Upper lobe of left lung (tissue), 6 donors: ENCODE data around the gene RASSF5. TPM values are rescaled to one million over a fixed set of nuclear protein-coding genes. Genes with fewer than 3 reads are reported as not detected.
"Not testable (repeated sequence)": the region's sequence is repeated elsewhere in the genome, so short reads cannot be mapped to it uniquely, and the experiment has no call there.

ENCODE experiments used
- ATAC-seq, 2 donors: fragments of 200-7000 bp; cut with Tn5 transposase; one replicate each; pipeline ENCODE4 v1.9.1; 2022; ENCODE audit warnings: mild to moderate bottlenecking in 2 of 2, moderate library complexity in 2 of 2; ENCODE audit not compliant: low FRiP score in 2 of 2
- DNase-seq, 2 donors: peaks; one replicate each; pipeline ENCODE4 v3.0.0-alpha.2; 2019 to 2020
- H3K27ac ChIP-seq, 4 donors: fragments of 200-600 bp; sonication (generic); one replicate each; pipeline ENCODE4 v1.5.1; 2016 to 2019
- H3K27me3 ChIP-seq, 4 donors: fragments of 200-600 bp; sonication (generic); one replicate each; pipeline ENCODE4 v1.5.1; 2017 to 2019
- H3K36me3 ChIP-seq, 4 donors: fragments of 200-600 bp; sonication (generic); one replicate each; pipeline ENCODE4 v1.5.1; 2016 to 2019
- H3K4me1 ChIP-seq, 4 donors: fragments of 200-600 bp; sonication (generic); one replicate each; pipeline ENCODE4 v1.5.1; 2018 to 2019
- H3K4me3 ChIP-seq, 4 donors: fragments of 200-600 bp; sonication (generic); one replicate each; pipeline ENCODE4 v1.5.1; 2017 to 2019; ENCODE audit warnings: mild to moderate bottlenecking in 2 of 4, moderate library complexity in 1 of 4
- H3K9me3 ChIP-seq, 4 donors: fragments of 200-600 bp; sonication (generic); one replicate each; pipeline ENCODE4 v1.5.1; 2018 to 2019
- CTCF ChIP-seq, 6 experiments: fragments of 450-650 bp in 4 of 6; fragments of 200-600 bp in 2 of 6; sonication (generic) in 2 of 6; IDR thresholded peaks; one replicate each; pipeline ENCODE4 v1.5.1; 2016 to 2019; ENCODE audit warnings: antibody characterized with exemption in 6 of 6
- EP300 ChIP-seq, 4 donors: sonication (generic); formaldehyde crosslinking; IDR thresholded peaks; one replicate each; pipeline ENCODE4 v1.5.1; 2017; ENCODE audit warnings: antibody characterized with exemption in 4 of 4, control low read depth in 2 of 4
- POLR2A ChIP-seq, 4 donors: fragments of 450-650 bp; IDR thresholded peaks; one replicate each; pipeline ENCODE4 v1.5.1; 2016 to 2017; ENCODE audit warnings: antibody characterized with exemption in 4 of 4, mild to moderate bottlenecking in 2 of 4
- POLR2AphosphoS5 ChIP-seq, 2 donors: sonication (generic); formaldehyde crosslinking; IDR thresholded peaks; one replicate each; pipeline ENCODE4 v1.5.1; 2017; ENCODE audit warnings: antibody characterized with exemption in 2 of 2
- WGBS, 2 donors: methylation state at CpG; one replicate each; pipeline ENCODE4 v1.1.5; 2017 to 2018; 5-methylcytosine and 5-hydroxymethylcytosine counted together
- total RNA-seq, 6 donors: library from RNA; depleted of rRNA in 4 of 6; stranded (reverse); fragments of >200 nt in 4 of 6; gene quantifications; one replicate each; pipeline versions ENCODE4 v1.1.0 to v1.2.1, GENCODE V29; 2016 to 2021
- donor health status: DM: no; HTN: no; CAD: no; lungs with moderate emphysema.
- donor health status: DM: no; HTN: yes; CAD: no; lungs with severe emphysema.

RASSF5 gene
- total RNA-seq, 6 donors from 2014 or later, result 47.2 to 61.1 (median 54.9) TPM

DNA sequence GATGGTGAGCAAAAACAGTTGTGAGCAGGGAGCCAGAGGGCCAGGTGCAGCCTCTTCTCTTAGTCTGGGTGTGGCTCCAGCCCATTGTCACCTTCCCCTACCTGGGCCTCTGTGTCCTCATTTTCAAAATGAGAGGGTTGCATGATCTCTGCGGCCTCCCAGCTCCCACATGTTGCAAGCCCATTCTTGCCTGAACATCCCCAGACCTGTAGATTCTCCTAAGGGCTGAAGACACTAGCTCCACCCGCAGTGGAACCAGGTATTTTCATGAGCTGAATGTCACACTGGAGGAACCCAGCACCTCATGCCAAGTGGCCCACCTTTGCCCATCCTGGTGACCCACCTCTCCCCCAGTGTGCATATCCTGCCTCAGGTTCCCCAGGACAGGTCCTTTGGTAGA lies 24.7 kb upstream of the RASSF5 start:
- H3K27me3 ChIP-seq, result no peaks in the 10 kb centered on the region
- H3K36me3 ChIP-seq, result peaks cover 0 to 25% (median 4%) of the 10 kb centered on the region in 4 donors
- TF ChIP-seq POLR2A (IDR thresholded peaks at IDR 0.05) (no peak), EP300 (IDR thresholded peaks at IDR 0.05) (no peak), POLR2AphosphoS5 (IDR thresholded peaks at IDR 0.05) (no peak), CTCF (IDR thresholded peaks at IDR 0.05) (no peak)
- peaks cover 0 to 11% (median 3%) of the 10 kb centered on the region in 4 donors for H3K4me1 ChIP-seq
- DNase-seq, result no peak
- H3K9me3 ChIP-seq, result no peaks in the 10 kb centered on the region
- ATAC-seq, result no peak
- no peak overlapping the region for H3K27ac ChIP-seq
- no peak overlapping the region for H3K4me3 ChIP-seq
- WGBS, 2 donors, result 88 to 94% methylated on average over 2 of the region's 2 CpGs

DNA sequence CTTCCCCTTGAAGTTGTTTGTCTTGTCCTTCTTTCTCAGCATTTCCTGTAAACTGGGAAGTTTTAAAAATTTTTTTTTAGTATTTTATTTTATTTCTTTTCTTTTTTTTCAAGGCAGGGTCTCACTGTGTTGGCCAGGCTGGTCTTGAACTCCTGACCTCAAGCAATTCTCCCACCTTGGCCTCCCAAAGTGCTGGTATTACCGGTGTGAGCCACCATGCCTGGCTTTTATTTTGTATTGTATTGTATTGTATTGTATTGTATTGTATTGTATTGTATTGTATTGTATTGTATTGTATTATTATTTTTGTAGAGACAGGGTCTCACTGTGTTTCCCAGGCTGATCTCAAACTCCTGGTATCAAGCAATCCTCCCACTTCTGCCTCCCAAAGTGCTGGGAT lies 23.5 kb upstream of the RASSF5 start:
- not testable (repeated sequence) for ATAC-seq, H3K27me3 ChIP-seq, H3K27ac ChIP-seq, H3K9me3 ChIP-seq, DNase-seq, H3K4me3 ChIP-seq
- Histone ChIP-seq H3K36me3 (peaks cover 0 to 12% (median 4%) of the 10 kb centered on the region in 4 donors), H3K4me1 (peaks cover 0 to 12% (median 3%) of the 10 kb centered on the region in 4 donors)
- WGBS, 2 donors, result 92 to 97% methylated on average over 1 of the region's 1 CpG

DNA sequence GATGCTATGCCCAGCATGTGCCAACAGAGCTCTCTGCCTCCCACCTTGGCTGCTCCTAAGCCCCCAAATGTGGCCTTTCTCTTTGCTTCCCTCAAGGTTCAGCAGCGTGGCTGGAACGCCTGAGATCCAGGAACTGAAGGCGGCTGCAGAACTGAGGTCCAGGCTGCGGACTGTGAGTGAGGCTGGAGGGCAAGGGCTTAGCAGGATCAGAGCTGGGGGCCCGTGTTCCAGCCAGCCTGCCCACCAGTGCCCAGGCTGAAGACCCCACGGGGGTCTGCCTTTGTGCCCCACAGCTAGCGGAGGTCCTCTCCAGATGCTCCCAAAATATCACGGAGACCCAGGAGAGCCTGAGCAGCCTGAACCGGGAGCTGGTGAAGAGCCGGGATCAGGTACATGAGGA lies 22.4 kb upstream of the RASSF5 start:
- Histone ChIP-seq H3K27ac (no peak overlapping the region), H3K4me1 (peaks cover 0 to 14% (median 3%) of the 10 kb centered on the region in 4 donors), H3K27me3 (no peaks in the 10 kb centered on the region), H3K36me3 (peaks cover 0 to 11% (median 4%) of the 10 kb centered on the region in 4 donors), H3K9me3 (no peaks in the 10 kb centered on the region), H3K4me3 (no peak overlapping the region)
- ATAC-seq, result no peak
- WGBS, 2 donors, result 93 to 100% methylated on average over 3 to 10 of the region's 10 CpGs
- no peak for DNase-seq
- no peak for TF ChIP-seq POLR2A (IDR thresholded peaks at IDR 0.05)
- TF ChIP-seq EP300 (IDR thresholded peaks at IDR 0.05), result no peak
- TF ChIP-seq CTCF (IDR thresholded peaks at IDR 0.05), result no peak
- TF ChIP-seq POLR2AphosphoS5 (IDR thresholded peaks at IDR 0.05), result no peak

DNA sequence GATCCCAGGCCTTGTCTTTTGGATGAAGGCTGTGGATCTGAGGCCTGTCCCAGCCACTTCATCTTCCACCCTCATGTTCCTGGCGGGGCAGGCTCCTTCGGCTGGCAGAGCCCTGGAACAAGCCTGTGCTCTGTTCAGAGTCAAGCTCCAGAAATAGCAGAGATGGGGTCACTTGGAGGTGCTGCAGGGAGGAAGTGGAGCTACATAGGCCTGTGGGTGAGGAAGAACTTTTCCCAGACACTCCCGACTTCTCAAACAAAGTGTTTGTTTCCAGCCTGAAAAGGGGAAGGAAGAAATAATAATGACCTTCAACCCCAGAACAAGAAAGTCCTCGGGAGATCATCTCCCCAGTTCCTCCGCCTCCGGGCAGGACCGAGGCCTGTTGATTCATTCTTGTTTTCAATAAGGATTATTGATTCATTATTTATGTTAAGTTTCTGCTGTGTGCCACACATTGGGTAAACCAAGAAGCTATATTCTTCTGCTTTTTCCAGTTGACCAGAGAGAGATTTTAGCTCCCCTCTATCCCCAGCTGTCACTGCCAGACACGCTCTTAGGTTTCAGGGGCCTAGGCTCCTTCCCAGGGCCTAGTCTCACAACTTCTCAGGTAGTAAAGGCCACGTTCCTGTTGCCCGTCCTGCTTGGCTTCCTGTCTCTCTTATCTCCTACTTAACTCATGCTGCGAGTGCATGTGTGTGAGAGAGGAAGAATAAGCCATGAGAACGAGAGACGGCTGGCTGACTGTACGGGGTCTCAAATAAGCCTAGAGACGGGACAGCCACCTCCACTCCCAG lies 20.1 kb upstream of the RASSF5 start:
- WGBS, 2 donors, result 67 to 69% methylated on average over 15 of the region's 15 CpGs
- no peak for DNase-seq
- Histone ChIP-seq H3K27me3 (no peaks in the 10 kb centered on the region), H3K9me3 (no peaks in the 10 kb centered on the region), H3K4me1 (peaks cover 0 to 19% (median 5%) of the 10 kb centered on the region in 4 donors), H3K27ac (peak overlapping the region in 1 of 4 donors; percentile 16), H3K36me3 (peaks cover 0 to 15% (median 5%) of the 10 kb centered on the region in 4 donors), H3K4me3 (no peak overlapping the region)
- TF ChIP-seq POLR2AphosphoS5 (IDR thresholded peaks at IDR 0.05) (no peak), CTCF (IDR thresholded peaks at IDR 0.05) (no peak), POLR2A (IDR thresholded peaks at IDR 0.05) (no peak), EP300 (IDR thresholded peaks at IDR 0.05) (no peak)
- peak in 1 of 2 donors; percentile 22 for ATAC-seq

GRCh38 chr1:206487970-206488369 lies 19.4 kb upstream of the RASSF5 start:
- H3K27ac ChIP-seq, result no peak overlapping the region
- ATAC-seq (no peak), DNase-seq (no peak)
- peaks cover 0 to 22% (median 7%) of the 10 kb centered on the region in 4 donors for H3K36me3 ChIP-seq
- H3K9me3 ChIP-seq, result no peaks in the 10 kb centered on the region
- TF ChIP-seq POLR2A (IDR thresholded peaks at IDR 0.05), result no peak
- no peak for TF ChIP-seq EP300 (IDR thresholded peaks at IDR 0.05)
- H3K27me3 ChIP-seq, result no peaks in the 10 kb centered on the region
- peaks cover 0 to 19% (median 5%) of the 10 kb centered on the region in 4 donors for H3K4me1 ChIP-seq
- H3K4me3 ChIP-seq, result no peak overlapping the region
- WGBS, 2 donors, result 84 to 95% methylated on average over 7 of the region's 7 CpGs
